ENCODE measurements around the gene LAD1. TPM values are rescaled to one million over a fixed set of nuclear protein-coding genes. Genes with fewer than 3 reads are reported as not detected.

The LAD1 gene
- polyA plus RNA-seq, 1 of the 3 experiments (the other 2 are of a cell fraction) = not detected

DNA sequence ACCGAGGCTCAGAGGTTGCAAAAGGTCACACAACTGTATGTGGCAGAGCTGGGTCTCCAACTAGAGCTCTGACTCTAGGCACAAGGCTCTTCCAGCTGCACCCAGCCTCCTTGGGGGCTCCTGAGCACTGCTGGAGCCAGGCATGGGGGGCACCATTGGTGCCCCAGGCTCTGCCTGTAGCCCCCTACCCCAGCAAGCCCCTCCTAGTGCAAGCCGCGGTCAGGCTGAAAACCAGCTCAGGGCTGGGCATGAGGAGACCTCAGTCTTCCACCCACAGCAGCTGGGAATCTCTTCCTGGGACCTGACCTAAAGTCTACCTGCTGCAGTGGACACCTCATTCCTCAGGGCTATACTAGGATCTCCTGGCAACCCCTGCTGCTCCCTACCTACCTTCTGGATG lies 36.2 kb downstream of the LAD1 start (continued):
- TF ChIP-seq, protein P1, sequence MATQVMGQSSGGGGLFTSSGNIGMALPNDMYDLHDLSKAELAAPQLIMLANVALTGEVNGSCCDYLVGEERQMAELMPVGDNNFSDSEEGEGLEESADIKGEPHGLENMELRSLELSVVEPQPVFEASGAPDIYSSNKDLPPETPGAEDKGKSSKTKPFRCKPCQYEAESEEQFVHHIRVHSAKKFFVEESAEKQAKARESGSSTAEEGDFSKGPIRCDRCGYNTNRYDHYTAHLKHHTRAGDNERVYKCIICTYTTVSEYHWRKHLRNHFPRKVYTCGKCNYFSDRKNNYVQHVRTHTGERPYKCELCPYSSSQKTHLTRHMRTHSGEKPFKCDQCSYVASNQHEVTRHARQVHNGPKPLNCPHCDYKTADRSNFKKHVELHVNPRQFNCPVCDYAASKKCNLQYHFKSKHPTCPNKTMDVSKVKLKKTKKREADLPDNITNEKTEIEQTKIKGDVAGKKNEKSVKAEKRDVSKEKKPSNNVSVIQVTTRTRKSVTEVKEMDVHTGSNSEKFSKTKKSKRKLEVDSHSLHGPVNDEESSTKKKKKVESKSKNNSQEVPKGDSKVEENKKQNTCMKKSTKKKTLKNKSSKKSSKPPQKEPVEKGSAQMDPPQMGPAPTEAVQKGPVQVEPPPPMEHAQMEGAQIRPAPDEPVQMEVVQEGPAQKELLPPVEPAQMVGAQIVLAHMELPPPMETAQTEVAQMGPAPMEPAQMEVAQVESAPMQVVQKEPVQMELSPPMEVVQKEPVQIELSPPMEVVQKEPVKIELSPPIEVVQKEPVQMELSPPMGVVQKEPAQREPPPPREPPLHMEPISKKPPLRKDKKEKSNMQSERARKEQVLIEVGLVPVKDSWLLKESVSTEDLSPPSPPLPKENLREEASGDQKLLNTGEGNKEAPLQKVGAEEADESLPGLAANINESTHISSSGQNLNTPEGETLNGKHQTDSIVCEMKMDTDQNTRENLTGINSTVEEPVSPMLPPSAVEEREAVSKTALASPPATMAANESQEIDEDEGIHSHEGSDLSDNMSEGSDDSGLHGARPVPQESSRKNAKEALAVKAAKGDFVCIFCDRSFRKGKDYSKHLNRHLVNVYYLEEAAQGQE (IDR thresholded peaks at IDR 0.05; ENCODE audit: low read depth, low read length) = no peak
- TF ChIP-seq SMC3 (IDR thresholded peaks at IDR 0.05; ENCODE audit: low read depth, low read length) = no peak
- TF ChIP-seq TAF1 (IDR thresholded peaks at IDR 0.05; ENCODE audit: borderline replicate concordance, low read depth, low read length) = no peak
- TF ChIP-seq GABPA (IDR thresholded peaks at IDR 0.05; ENCODE audit: low read depth) = no peak
- TF ChIP-seq NRF1 (IDR thresholded peaks at IDR 0.05; ENCODE audit: low read depth, low read length) = no peak
- TF ChIP-seq IRF3 (IDR thresholded peaks at IDR 0.05; ENCODE audit: low read depth, low read length) = no peak
- TF ChIP-seq RXRA (IDR thresholded peaks at IDR 0.05; ENCODE audit: borderline replicate concordance, low read depth) = no peak
- TF ChIP-seq TEAD4 (IDR thresholded peaks at IDR 0.05; ENCODE audit: borderline replicate concordance, insufficient read depth) = no peak
- no peak for TF ChIP-seq POLR2AphosphoS5 (IDR thresholded peaks at IDR 0.05; ENCODE audit: low read depth, low read length)

- POLR2A ChIA-PET = no interaction called here
- peak; percentile 93 for DNase-seq
- H3F3A ChIP-seq (replicated peaks; ENCODE audit: insufficient read depth) = no peaks in the 10 kb centered on the region
- TF ChIP-seq RAD21 (IDR thresholded peaks at IDR 0.05; ENCODE audit: low read length) = peak; percentile 91
- TF ChIP-seq CTCF (IDR thresholded peaks at IDR 0.05) = peak; percentile 90
- no peak for TF ChIP-seq JUND (IDR thresholded peaks at IDR 0.05)
- TF ChIP-seq, protein P2, sequence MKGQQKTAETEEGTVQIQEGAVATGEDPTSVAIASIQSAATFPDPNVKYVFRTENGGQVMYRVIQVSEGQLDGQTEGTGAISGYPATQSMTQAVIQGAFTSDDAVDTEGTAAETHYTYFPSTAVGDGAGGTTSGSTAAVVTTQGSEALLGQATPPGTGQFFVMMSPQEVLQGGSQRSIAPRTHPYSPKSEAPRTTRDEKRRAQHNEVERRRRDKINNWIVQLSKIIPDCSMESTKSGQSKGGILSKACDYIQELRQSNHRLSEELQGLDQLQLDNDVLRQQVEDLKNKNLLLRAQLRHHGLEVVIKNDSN (IDR thresholded peaks at IDR 0.05; ENCODE audit: borderline replicate concordance, low read depth) = no peak
- TF ChIP-seq SMC3 (IDR thresholded peaks at IDR 0.05; ENCODE audit: low read depth, low read length) = peak; percentile 94
- TF ChIP-seq TAF1 (IDR thresholded peaks at IDR 0.05; ENCODE audit: borderline replicate concordance, low read depth, low read length) = no peak
- TF ChIP-seq, protein P3, sequence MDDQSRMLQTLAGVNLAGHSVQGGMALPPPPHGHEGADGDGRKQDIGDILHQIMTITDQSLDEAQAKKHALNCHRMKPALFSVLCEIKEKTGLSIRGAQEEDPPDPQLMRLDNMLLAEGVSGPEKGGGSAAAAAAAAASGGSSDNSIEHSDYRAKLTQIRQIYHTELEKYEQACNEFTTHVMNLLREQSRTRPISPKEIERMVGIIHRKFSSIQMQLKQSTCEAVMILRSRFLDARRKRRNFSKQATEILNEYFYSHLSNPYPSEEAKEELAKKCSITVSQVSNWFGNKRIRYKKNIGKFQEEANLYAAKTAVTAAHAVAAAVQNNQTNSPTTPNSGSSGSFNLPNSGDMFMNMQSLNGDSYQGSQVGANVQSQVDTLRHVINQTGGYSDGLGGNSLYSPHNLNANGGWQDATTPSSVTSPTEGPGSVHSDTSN (IDR thresholded peaks at IDR 0.05) = no peak
- no peak overlapping the region for H2AFZ ChIP-seq (ENCODE audit: low read depth)
- peaks cover 0 to 5% of the 10 kb centered on the region in 2 experiments; a peak in 1 of 4 replicates for H3K4me1 ChIP-seq (ENCODE audit: control insufficient read depth in 1 of 2, insufficient read depth in 2 of 2, low read depth in 1 of 2, low read length in 1 of 2)
- no peaks in the 10 kb centered on the region for H3K9me3 ChIP-seq
- no peaks in the 10 kb centered on the region; the same call in 1 of the 2 replicates for H3K27me3 ChIP-seq (ENCODE audit: insufficient read depth)
- H4K20me1 ChIP-seq (ENCODE audit: insufficient read depth) = no peaks in the 10 kb centered on the region
- no peaks in the 10 kb centered on the region for H3K9me2 ChIP-seq
- no peak overlapping the region for H3K4me2 ChIP-seq
- CTCF ChIA-PET = interaction anchor here (0.6 to 17.5 kb wide), 60 partner anchors 9 to 387 kb away, joined by 3 to 329 read pairs (median 5); partner anchors contain the start of gene TNNT2
- no peaks in the 10 kb centered on the region for H3K79me2 ChIP-seq (ENCODE audit: insufficient read depth)
- no peak overlapping the region; a peak in 1 of 4 replicates for H3K4me3 ChIP-seq (ENCODE audit: low read depth in 2 of 2, low read length in 1 of 2)
- 34% methylated on average over 10 of the region's 10 CpGs for WGBS (ENCODE audit: low lambda C conversion rate)
- no peaks in the 10 kb centered on the region for H3K36me3 ChIP-seq (replicated peaks in 1 of 2; ENCODE audit: control insufficient read depth in 1 of 2, insufficient read depth in 2 of 2, low read length in 1 of 2)
- no peak overlapping the region for H3K27ac ChIP-seq (ENCODE audit: low read depth in 2 of 2, low read length in 1 of 2)
- H3K9ac ChIP-seq = no peak overlapping the region
Measured at GRCh38 chr1:201361652-201362504, 37.2 kb downstream of the LAD1 start.

Measured in SK-N-SH (cell line).